ACC112 (cell line): Measurements from ENCODE around the gene UNG.

ENCODE experiments used
- H2AFZ ChIP-seq: fragments of 200-600 bp; sonication (generic); one replicate; pipeline ENCODE4 v1.6.0; 2017; ENCODE audit warnings: antibody characterized with exemption, low read length; ENCODE audit not compliant: unreplicated experiment
- H3K27ac ChIP-seq: fragments of 200-600 bp; sonication (generic); 2 replicates; pipeline ENCODE4 v1.5.1; 2014; ENCODE audit warnings: low read depth, mild to moderate bottlenecking, antibody characterized with exemption, low read length, moderate library complexity
- H3K27me3 ChIP-seq: fragments of 200-600 bp; sonication (generic); 2 replicates; pipeline ENCODE4 v1.6.1; 2014; ENCODE audit warnings: mild to moderate bottlenecking, antibody characterized with exemption, low read length, moderate library complexity, mixed read lengths; ENCODE audit not compliant: insufficient read depth
- H3K36me3 ChIP-seq: fragments of 200-600 bp; sonication (generic); 2 replicates; pipeline ENCODE4 v1.6.1; 2016; ENCODE audit warnings: mild to moderate bottlenecking, antibody characterized with exemption, low read length, moderate library complexity, mixed read lengths; ENCODE audit not compliant: insufficient read depth
- H3K4me1 ChIP-seq: fragments of 200-600 bp; sonication (generic); one replicate; pipeline ENCODE4 v1.6.1; 2016; ENCODE audit warnings: low read length, mixed read lengths; ENCODE audit not compliant: insufficient read depth, unreplicated experiment, control insufficient read depth
- H3K4me3 ChIP-seq: fragments of 200-600 bp; sonication (generic); 2 replicates; pipeline ENCODE4 v1.5.1; 2014; ENCODE audit warnings: mild to moderate bottlenecking, low read depth, low read length
- H3K79me2 ChIP-seq: fragments of 200-600 bp; sonication (generic); one replicate; pipeline ENCODE4 v1.6.0; 2016; ENCODE audit warnings: low read length; ENCODE audit not compliant: control insufficient read depth, unreplicated experiment, insufficient read depth

The UNG gene

DNA sequence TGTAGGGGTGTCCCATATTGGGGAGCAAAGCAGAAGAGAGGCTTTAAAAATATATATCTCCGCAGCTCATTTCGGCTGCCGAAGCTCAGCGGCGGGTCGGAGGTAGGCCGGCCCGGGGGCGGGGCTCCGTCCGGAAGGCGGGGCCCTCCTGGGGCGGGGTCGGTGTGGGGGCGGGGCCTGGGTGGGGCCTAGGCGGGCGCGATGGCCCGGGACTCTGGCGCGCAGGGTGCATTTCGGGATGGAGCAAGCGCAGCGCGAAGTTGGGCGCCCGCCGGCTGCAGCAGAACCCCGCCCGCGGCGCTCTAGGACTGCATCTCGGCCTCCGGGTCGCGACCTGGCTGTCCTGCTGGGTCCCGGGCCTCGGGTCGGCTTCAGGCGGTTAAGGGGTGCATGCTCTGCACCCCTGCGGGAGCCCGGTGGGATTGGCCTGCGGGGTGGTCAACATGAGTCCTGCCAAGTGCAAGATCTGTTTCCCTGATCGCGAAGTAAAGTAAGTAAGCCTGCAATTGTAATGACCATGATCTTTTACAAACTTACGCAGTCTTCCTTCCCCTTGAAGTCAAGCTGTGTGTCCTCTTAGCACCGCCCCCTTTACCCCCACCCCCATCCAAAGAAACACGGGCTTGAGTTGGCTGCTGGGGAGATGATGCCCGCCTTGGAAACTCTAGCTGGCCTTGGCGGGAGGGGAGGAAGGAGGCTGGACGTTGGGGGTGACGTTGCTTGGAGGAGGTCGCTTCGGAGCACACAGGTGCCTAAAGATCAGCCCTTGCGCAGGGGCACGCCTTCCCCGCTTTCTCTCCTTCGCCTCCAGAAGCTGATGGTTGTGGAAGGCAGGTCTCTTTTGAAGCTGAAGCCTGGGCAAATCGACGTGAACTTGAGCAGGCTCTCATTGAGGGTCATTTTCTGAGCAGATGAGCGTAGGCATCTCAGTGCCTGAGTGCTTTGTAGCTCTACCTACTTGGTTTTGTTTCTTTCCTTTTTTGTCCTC, 57.3 kb downstream of the UNG start:
- H2AFZ ChIP-seq = peak overlapping the region; percentile 90
- no peaks in the 10 kb centered on the region for H3K36me3 ChIP-seq
- peak overlapping the region; percentile 93 for H3K4me3 ChIP-seq
- peaks cover 4% of the 10 kb centered on the region for H3K4me1 ChIP-seq
- H3K79me2 ChIP-seq = no peaks in the 10 kb centered on the region
- H3K27me3 ChIP-seq = peaks cover 7% of the 10 kb centered on the region; the same call in 1 of the 2 replicates
- H3K27ac ChIP-seq = no peak overlapping the region

DNA sequence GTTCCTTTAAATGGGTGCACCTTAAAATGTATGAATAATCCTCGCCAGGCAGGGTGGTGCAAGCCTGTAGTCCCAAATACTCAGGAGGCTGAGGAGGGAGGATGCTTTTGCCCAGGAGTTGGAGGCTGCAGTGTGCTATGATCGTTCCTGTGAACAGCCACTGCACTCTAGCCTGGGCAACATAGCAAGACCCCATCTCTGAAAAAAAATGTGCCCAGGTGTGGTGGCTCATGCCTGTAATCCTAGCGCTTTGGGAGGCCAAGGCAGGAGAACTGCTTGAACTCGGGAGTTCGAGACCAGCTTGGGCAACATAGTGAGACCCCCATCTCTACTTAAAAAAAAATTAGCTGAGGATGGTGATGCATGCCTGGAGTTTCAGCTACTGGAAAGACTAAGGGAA, 58.6 kb downstream of the UNG start:
- Histone ChIP-seq H3K4me3 (no peak overlapping the region), H3K36me3 (no peaks in the 10 kb centered on the region), H3K27me3 (no peaks in the 10 kb centered on the region), H3K79me2 (no peaks in the 10 kb centered on the region), H3K4me1 (peaks cover 4% of the 10 kb centered on the region), H2AFZ (no peak overlapping the region), H3K27ac (no peak overlapping the region)

- H3K36me3 ChIP-seq = no peaks in the 10 kb centered on the region
- H3K27ac ChIP-seq = no peak overlapping the region
- no peak overlapping the region for H3K4me3 ChIP-seq
- no peaks in the 10 kb centered on the region for H3K79me2 ChIP-seq
- peaks cover 4% of the 10 kb centered on the region for H3K4me1 ChIP-seq
- no peak overlapping the region for H2AFZ ChIP-seq
- no peaks in the 10 kb centered on the region for H3K27me3 ChIP-seq
Measured at GRCh38 chr12:109156586-109156985, 59.2 kb downstream of the UNG start.

GRCh38 chr12:109157986-109158385, 60.6 kb downstream of the UNG start:
- Histone ChIP-seq H3K27ac (no peak overlapping the region), H2AFZ (no peak overlapping the region), H3K36me3 (no peaks in the 10 kb centered on the region), H3K4me3 (no peak overlapping the region), H3K27me3 (no peaks in the 10 kb centered on the region), H3K4me1 (peaks cover 4% of the 10 kb centered on the region), H3K79me2 (no peaks in the 10 kb centered on the region)

- Histone ChIP-seq H3K79me2 (no peaks in the 10 kb centered on the region), H2AFZ (no peak overlapping the region), H3K36me3 (no peaks in the 10 kb centered on the region), H3K27me3 (no peaks in the 10 kb centered on the region), H3K27ac (no peak overlapping the region), H3K4me1 (no peaks in the 10 kb centered on the region), H3K4me3 (no peak overlapping the region)
Measured at GRCh38 chr12:109160433-109160832, 63.0 kb downstream of the UNG start.
